ENCODE results near the gene KRTAP29-1.

- TF ChIP-seq CBX2 (IDR thresholded peaks at IDR 0.05; ENCODE audit: borderline replicate concordance, low read depth) (no peak), ZFP36 (IDR thresholded peaks at IDR 0.05; ENCODE audit: borderline replicate concordance, partially characterized antibody) (no peak), ELK1 (IDR thresholded peaks at IDR 0.05; ENCODE audit: low read depth, low read length) (no peak), RFX5 (IDR thresholded peaks at IDR 0.05) (no peak), ESRRA (IDR thresholded peaks at IDR 0.05; ENCODE audit: borderline replicate concordance, low read length) (no peak)
- TF ChIP-seq, protein P1, sequence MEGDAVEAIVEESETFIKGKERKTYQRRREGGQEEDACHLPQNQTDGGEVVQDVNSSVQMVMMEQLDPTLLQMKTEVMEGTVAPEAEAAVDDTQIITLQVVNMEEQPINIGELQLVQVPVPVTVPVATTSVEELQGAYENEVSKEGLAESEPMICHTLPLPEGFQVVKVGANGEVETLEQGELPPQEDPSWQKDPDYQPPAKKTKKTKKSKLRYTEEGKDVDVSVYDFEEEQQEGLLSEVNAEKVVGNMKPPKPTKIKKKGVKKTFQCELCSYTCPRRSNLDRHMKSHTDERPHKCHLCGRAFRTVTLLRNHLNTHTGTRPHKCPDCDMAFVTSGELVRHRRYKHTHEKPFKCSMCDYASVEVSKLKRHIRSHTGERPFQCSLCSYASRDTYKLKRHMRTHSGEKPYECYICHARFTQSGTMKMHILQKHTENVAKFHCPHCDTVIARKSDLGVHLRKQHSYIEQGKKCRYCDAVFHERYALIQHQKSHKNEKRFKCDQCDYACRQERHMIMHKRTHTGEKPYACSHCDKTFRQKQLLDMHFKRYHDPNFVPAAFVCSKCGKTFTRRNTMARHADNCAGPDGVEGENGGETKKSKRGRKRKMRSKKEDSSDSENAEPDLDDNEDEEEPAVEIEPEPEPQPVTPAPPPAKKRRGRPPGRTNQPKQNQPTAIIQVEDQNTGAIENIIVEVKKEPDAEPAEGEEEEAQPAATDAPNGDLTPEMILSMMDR (IDR thresholded peaks at IDR 0.05), result no peak
These were observed 22.5 kb upstream of the KRTAP29-1 start for GRCh38 chr17:41325126-41325525.

All from A549 (cell line).